Iris pigment epithelial cell (primary cell): ENCODE results near the gene IMPA2.
A peak's percentile ranks its signal among the peaks of the same experiment; 100 is the strongest.
"Not testable (repeated sequence)": the region's sequence is repeated elsewhere in the genome, so short reads cannot be mapped to it uniquely, and the experiment has no call there.

Experiments
- DNase-seq: peaks from one replicate; pipeline ENCODE4 v3.0.0-alpha.2; 2011; ENCODE audit warnings: low read depth

IMPA2 gene

DNA sequence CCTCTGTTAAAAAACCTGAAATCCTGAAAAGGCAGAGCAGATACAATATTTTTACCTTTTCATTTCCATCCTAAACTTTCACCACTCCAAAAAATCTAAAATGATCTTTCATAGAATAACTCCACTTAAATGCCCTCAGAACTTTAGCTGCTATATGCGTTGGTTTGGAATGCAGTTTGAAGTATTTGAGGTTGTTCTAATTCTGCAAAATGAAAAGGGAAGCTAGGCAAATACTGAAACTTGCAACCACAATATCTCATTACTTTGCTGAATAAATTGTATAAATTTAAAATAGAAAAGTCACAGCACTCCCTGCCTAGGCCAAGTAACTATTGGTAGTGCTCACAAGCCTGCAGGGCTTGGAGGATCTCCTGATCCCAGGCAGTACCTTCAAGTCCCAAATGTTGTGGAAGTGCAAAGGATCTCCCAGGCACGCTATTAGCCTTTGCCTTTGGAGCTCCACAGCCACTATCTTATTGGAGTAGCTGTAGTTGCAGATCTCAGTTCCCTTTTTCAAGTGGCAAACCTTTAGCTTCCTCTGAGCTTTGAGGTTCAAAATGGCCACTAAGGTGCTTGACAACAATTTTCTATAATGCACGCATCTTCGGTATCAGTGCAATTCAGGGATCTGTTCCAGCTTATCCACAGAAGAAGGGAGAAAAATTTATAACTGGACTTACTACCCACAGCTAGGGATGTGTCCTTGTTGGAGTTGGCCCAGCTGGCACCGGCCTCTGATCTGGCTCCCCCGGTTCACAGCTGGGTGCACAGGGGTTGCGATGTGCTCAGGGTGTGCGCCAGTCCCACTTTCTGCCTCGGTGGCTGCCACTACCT is 68.9 kb downstream of the IMPA2 start:
- no peak for DNase-seq

DNA sequence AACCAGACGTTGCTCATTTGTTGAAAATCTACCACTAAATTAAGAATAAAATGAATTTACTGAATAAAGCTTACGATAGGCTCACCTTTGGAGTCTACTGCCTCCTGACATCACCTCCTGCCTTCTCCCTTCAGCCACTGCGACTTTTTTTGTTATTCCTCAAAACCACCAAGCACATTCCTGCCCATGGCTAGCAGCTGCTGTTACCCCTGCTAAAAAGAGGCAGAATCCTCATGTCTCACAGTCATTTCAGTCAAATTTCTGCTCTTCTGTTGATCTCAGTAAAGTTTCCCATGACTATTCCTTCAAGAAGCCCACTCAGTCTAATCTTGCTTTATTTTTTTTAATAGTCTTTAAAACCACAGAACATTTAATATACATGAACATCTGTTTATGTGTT is 71.6 kb downstream of the IMPA2 start:
- no peak for DNase-seq

DNA sequence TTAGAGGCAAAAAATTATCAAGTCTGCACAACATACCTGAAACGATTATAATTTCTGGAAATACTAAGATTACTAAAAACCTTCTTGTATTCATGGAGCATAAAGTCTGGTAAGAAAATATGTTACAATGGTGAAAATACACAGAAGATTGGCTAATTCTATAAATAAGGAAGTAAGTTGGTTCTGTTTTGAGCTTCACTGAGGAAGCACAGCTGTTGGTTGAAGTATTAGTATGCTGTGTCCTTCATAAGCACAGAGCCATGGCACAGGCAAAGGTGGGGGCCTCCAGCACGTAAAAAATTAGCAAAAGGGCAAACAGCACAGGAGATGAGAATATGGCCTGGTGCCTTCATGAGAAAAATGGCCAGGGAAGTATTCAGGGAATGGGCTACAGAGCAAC is 72.0 kb downstream of the IMPA2 start:
- DNase-seq: no peak

DNA sequence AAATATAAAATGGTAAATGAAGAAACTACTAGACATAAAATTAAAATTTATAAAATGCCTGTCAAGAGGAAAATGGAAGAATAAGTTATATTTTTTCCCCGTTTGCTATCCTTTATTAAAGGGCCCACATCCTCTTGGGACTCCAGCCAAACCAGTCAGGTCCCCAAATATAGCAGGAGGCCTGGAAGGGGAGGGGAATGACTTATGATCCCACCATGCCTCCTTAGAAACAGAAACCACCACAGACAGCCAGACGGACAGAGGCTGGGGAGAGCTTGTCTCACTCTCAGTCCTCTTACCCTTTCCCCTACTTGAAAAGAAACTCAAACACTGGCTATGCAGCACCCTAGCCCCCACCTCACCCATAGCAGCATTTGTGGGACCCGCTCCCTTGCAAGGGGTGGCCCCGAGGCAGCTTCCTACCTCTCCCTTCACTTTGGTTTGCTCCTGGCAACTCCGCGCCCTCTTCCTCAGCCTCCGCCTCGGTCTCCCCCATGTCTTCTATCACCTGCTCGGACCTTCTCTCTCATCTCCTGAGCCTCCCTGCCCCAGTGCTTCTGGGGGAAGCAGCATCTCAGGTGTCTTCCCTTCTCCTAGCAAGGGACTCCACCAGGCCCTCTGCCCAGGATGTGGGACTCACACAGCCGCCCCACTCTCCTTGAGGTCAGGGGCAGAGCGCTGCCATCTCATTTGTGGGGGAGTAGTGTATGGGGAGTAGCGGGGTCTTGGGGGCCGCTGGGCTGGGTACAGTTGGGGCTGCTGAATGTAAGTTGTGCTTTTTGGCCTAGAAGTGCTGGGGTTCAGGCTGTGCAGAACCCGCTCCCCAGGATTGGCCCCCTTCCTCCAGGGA is 75.0 kb downstream of the IMPA2 start:
- no peak for DNase-seq

DNA sequence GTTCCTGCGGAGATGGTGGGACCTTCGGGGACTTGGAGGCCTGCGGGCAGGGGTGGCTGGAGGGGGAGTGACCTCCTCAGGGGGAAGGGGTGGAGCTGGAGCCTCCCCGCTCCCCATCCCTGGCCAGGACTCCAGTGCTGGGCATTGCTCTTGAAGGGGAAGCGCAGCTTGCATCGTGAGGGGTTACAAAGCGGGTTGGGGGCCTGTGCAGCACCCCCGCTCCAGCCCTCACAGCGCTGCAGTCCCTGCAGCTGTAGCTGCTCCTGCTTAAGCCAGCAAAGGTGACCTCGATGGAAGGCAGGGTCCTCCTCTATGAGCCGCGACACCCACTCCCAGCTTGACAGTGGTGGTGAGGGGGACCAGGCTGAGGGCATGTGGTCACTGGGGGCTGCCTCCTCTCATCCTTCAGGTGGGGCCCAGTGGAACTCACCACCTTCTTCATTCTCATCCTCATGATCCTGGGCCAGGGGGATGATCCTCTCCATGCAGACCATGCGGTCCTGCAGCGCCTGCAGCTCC is 75.6 kb downstream of the IMPA2 start:
- no peak for DNase-seq

DNA sequence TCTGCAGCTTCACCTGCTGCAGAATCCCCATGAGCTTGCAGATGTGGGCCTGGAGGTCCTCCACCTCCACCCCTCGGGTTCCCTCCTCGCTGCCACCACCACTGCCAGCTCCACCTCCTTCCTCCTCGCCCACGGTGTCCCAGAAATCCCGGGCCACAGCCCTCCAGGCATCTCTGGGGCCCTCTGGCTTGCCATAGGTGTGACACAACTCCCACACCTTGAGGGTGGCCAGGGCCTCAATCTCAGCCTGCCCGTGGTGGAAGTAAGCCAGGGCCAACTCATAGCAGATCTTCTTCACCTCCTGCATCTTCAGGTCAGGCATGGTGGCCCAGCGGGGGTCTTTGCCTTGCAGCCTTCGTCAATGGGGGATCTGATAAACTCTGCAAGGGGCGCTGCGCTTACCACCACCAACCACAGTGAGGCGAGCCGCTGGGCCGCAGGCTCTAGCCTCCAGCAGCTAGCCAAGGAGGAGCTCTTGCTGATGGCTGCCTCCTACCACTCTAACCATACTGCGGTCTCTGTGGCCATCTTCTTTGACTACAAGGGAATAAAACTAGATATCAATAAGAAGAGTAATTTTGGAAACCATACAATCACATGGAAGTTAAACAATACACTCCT is 76.2 kb downstream of the IMPA2 start:
- no peak for DNase-seq

DNA sequence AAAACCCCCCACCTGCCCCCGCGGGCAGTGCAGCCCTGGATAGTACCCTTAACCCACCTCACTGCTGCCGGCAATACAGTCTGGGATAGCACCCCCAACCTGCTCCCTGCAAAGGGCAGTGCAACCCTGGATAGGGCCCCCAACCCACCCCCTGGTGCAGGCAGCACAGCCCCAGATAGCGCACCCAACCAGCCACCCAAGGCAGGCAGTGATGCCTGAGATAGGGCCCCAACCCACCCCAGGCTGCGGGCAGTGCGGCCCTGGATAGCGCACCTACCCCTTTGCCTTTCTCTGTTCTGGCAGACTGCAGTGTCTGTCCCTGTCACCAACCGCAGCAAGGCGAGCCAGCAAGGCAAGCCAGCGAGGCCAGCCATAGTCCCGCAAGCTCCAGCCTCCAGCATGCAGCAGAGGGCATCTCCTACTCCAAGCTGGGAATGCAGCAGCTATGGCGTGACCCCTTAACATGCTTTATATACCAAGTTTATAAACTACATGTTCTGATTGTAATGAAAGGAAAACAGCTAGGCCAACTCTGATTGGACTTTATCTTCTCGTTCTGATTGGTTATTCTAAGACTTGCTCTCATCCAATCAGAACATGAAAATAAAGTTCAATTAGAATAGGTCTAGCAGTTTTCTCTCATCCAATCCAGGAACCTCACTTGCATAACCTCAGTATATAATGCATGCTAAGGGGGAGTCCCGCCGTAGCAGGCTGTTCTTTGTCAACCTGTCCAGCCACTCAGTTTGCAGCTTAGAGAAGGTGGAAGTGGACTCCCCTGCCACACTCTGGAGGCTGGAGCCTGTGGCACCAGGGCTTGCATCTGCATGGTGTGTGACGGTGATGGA is 78.3 kb downstream of the IMPA2 start:
- DNase-seq: peak; percentile 10

DNA sequence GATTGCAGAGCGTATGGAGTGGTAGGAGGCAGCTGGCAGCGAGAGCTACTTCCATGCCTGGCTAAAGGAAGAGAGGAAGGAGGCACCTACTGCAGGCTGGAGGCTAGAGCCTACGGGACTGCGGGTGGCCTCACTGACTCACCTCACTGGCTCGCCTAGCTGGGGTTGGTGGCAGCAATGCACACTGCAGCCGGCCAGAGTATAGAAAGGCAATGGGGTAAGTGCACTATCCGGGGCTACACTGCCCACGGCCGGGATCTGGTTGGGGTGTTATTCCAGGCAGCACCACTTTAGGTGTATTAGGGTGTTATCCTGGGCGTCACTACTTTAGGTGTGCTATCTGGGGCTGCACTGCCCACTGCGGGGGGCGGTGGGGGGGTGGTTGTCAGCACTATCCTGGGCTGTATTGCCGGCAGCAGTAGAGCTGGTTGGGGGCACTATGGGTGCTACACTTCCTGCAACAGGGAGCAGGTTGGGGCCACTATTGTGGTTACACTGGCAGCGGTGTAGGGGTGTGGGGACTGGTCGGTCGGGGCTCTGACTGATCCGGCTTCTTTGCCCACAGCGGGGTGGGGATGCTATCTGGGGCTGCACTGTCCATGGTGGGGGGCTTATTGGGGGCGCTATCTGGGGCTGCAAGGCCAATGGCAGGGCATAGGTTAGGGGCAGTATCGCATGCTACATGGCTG is 79.0 kb downstream of the IMPA2 start:
- no peak for DNase-seq

DNA sequence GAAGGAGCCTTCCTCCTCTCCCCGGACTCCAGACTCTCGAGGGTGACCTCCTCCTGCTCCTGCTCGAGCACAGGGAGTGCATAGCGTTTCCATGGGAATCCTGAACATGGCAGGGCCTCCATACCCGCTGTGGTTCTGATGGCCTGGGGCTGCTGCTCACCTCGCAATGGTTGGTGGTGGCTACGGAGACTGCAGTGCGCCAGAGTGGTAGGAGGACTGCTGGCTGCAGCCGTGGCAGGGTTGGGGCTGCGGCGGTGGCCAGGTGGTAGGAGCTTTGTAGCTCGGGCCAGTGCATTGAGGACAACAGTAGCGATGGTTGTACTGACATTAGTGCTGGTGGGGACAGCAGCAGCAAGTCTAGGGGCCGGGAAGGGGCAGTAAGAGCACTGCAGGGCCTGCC is 80.4 kb downstream of the IMPA2 start:
- no peak for DNase-seq

DNA sequence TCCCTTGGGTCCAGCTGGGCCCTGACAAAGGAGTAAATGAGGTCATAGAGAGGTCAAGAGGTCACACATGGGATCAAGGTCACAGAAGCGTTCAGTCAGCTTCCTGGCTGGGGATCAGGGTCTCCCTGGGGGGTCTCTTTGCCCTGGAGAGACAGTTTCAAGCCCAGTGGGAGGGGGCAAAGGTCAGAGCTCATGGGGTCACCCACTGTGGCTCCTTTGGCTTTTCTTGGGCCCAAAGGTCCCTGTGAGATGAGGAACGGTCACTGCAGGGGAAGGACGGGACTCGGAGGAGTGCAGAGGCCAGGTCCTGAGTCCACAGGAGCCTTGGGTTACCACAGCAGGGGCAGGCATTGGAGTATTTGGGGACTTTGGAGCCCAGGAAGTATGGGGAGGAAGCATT is 81.7 kb downstream of the IMPA2 start:
- DNase-seq: no peak

DNA sequence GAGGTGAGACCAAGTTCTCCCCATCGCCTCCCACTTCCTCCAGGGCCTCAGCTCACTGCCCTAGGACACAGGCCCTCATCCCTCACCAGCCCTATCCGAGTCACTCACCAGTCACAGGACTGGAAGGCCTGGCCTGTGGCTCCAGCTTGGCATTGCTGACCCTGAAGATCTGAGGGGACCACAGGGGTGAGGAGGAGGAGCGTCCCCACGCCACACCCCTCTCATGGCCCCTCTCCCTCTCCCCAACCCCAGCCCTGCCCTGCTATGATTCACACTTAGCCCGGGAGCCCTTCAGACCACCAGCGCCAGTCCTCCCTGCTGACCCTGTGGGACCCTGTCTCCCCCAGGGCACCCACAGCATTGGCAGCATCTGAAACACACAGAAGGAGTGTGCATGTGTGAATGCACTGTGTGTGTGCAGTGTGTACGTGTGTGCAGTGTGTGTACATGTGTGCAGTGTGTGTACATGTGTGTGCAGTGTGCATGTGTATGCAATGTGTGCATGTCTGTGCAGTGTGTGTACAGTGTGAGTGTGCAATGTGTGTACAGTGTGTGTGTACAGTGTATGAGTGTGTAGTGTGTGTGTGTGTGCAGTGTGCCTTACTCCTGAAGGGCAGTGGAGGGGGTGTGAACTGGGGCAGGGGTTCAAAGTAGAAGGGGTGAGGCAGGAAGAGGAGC is 82.9 kb downstream of the IMPA2 start:
- DNase-seq: no peak

DNA sequence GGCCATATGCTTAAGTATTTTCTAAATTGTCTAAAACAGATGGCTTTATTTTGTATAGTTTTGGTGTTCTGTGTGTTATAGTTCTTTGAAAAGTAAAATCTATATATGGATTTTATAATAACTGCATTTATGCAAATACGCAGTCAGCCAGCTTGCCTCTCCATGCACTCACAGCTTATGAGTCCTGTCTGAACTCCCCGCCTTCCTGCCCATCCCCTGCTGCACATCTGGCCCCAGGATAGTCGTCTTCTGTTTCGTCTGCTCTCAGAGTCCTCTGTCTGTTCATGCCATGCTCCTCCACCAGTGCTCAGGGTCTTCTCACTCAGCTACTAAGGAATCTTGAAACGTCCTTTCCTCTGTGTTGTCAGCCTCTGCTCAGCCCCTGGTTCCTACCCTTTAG is 84.1 kb downstream of the IMPA2 start:
- no peak for DNase-seq

DNA sequence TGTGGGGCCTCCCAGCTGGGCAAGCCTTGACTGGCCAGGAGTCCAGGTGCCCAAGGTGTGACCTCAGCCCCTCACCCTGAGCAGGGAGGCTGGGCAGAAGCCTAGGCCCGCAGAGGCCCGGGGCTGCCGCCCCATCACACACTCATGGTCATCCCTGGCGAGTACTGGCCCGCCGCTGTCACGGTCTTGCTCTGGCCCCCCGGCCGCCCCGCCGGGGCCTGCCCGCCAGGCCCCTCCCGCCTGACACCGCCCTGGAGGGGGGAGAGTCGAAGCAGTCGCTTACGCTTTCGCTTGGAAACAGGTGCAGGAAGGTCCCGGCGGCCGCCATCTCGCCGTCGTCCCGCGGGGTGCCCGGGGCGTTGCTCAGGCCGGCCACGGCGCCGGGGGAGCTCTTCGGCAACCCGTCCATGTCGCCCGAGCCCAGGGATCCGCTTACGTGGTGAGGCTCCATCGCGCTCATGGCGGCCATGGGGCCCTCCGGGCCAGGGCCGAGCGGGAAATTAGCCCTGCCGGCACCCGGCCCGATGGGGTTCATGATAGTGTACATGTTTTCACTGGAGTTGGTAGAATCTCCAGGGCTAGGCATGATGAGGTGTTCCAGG is 85.7 kb downstream of the IMPA2 start:
- DNase-seq: no peak

DNA sequence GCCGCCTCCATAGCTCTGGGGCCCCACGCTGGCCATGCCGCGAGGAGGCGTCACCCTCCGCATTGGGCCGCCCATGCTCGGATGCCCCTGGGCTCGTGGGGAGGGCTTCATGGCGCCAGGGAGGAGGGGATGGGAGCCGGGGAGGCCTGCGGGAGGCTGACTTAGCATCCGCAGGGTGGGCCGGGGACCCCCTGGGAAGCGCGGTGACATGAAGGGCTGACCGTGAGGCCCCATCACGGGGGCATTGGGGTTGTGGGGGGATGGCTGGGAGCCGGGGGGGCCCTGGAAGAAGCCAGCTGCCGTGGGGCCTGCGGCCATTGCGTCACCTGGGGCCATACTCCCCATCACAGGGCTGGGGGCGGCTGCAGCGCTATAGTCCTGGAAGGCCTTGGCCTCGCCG is 86.4 kb downstream of the IMPA2 start:
- no peak for DNase-seq

DNA sequence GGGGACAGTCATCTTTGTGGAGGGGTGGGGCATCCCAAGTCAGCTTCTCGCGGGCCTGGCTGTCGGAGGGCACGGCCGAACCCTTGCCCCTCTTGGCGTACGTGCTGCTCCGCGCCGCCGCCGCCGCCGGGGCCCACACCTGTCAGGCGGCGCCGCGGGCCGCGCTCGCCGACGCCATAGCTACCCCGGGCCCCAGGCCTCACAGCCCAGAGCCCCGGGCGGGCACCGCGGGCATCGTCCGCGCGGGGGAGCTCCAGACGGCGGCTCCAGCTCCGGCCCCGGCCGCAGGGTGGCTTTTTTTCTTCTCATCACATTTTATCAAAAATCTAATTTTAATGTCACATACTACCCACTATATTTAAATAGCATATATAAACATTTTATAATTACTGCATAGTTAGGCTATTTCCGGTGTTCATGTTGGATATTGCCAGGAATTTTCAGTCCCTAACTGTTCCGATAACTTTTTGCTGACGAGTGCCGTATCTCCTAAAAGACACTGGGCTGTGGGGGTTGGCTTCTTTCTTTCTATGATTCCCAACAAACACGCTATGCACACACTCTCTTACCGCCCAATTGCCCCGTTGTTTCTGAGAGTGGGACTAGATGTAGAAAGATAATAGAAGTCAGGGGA is 87.1 kb downstream of the IMPA2 start:
- DNase-seq: not testable (repeated sequence)

DNA sequence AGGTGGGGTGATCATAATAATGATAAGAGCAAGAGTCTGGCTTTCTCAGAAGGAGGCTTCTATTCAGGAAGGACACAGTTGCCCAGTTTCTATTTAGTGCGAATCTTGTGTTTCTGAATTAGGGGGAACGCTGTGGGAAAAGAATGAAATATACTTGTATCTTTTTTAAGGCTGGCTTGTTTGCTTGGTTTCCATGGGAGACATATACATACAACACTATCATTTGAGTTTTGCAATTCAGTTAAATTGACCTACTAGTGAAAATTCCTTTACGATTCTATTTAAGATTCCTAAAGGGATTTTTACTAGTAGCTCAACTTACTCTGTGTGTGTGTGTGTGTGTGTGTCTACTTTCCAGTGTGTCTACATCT is 87.6 kb downstream of the IMPA2 start:
- DNase-seq: no peak

DNA sequence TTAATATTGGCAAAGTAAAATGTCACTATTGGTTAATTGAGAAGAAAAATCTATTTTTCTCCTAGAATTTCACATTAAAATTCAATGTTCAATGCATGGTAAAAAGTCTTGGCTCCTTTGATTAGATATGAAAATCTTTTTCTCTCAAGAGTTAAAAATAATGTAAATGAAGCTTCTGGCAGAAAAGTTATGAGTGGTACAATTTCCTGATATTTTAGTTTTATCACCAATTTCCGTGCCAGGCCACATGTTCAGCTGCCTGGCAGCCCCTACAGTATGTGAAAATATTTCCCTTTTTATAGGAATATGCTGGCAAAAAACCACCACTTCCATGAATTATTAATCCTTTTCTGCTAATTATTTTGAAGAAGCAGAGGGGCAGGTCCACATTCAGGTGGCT is 89.8 kb downstream of the IMPA2 start:
- DNase-seq: not testable (repeated sequence)

DNA sequence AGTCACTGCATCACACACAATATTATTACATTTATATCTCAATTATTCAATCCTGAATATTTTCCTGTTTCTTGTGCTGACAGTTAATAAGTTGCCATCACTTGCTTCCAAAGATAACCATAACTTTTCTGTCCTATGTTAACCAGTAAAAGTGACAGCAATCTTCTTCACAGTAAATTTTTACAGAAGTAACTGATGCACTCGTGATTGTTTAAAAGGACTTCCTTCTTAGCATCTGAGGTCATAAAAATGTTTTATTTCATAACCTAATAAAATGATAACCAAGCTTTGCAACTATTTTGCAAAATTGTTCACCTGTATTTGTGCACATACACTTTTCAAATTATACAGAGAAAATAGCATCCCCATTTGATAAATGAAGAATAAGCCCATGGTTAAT is 91.7 kb downstream of the IMPA2 start:
- DNase-seq: no peak

DNA sequence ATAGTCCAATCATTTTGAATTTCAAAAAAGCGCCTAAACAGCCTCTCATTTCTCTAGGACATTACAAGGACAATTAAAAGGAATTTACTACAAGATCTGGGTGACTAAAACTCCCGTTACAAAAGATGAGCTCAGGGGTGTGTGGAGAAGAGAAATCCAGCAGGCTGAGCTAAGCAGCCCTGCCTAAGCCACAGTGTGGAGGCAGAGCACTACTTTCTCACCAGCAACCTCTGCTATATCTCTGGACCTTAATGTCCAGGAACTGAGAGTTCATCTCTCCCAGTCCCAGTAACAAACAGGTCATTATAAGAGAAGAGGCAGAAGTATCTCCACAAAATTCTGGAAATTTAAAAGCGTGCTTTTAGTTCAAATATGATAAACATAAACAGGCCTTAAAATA is 93.4 kb downstream of the IMPA2 start:
- DNase-seq: no peak
